Stomach smooth muscle (tissue), 2 donors: Measurements from ENCODE around the gene PLA2G4D.

ENCODE experiments used
- H3K27ac ChIP-seq: one replicate; pipeline ENCODE4 v1.7.0; 2013; ENCODE audit warnings: mild to moderate bottlenecking, low read length, inconsistent platforms
- H3K27me3 ChIP-seq, 2 donors: one replicate each; pipeline ENCODE4 v1.7.0; 2013; ENCODE audit warnings: low read length in 2 of 2; ENCODE audit not compliant: insufficient read depth in 2 of 2, control insufficient read depth in 1 of 2
- H3K36me3 ChIP-seq, 2 donors: one replicate each; pipeline ENCODE4 v1.7.0; 2013; ENCODE audit warnings: low read length in 2 of 2; ENCODE audit not compliant: control insufficient read depth in 2 of 2, insufficient read depth in 2 of 2
- H3K4me1 ChIP-seq: one replicate; pipeline ENCODE4 v1.7.0; 2013; ENCODE audit warnings: low read length; ENCODE audit not compliant: control insufficient read depth, insufficient read depth
- H3K4me3 ChIP-seq, 2 donors: one replicate each; pipeline ENCODE4 v1.7.0; 2013; ENCODE audit warnings: low read length in 2 of 2
- H3K9ac ChIP-seq, 2 donors: one replicate each; pipeline ENCODE4 v1.7.0; 2013; ENCODE audit warnings: low read length in 2 of 2, mild to moderate bottlenecking in 1 of 2
- H3K9me3 ChIP-seq, 2 donors: one replicate each; pipeline ENCODE4 v1.7.0; 2013; ENCODE audit warnings: low read length in 2 of 2; ENCODE audit not compliant: control insufficient read depth in 2 of 2
- donor health status: healthy.
- donor health status: Pancreatic carcinoma.

PLA2G4D gene

DNA sequence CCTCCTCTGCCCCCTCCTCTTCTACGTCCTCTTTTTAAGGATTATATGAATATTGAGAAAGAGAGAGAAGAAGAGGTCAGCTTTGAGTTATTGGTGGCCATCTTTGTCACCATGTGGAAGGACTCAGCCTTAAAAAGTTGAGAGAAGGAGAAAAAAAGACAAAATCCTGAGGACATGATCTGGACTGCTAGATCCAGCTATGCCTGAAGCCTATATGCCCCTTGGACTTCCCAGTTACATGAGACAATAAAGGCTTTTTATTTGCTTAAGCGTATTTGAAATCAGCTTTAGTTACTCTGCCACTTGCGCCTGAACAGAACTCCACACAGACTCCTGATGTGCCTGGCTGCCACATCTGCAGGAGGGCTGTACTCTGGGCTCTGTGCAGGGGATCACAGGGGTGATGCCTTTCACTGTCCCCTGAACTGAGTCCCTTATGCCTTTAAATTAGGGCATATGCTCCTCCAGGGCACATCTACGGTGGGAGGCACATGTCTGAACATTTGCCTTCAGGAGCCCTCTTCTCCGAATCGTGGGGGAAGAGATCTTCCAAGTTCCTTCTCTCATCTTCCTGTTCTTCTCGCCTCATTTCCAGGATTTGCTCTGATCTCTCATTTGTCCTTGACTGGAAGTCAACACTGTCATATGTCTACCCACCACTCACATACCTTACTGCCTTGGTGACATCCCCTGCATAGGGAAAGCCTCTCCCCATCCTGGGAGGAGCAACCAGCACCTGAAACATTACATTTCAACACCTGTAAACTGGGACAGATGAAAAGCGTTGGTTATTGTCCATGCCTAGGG is 59.5 kb downstream of the PLA2G4D start:
- Histone ChIP-seq H3K4me1 (no peaks in the 10 kb centered on the region), H3K27ac (no peak overlapping the region)

DNA sequence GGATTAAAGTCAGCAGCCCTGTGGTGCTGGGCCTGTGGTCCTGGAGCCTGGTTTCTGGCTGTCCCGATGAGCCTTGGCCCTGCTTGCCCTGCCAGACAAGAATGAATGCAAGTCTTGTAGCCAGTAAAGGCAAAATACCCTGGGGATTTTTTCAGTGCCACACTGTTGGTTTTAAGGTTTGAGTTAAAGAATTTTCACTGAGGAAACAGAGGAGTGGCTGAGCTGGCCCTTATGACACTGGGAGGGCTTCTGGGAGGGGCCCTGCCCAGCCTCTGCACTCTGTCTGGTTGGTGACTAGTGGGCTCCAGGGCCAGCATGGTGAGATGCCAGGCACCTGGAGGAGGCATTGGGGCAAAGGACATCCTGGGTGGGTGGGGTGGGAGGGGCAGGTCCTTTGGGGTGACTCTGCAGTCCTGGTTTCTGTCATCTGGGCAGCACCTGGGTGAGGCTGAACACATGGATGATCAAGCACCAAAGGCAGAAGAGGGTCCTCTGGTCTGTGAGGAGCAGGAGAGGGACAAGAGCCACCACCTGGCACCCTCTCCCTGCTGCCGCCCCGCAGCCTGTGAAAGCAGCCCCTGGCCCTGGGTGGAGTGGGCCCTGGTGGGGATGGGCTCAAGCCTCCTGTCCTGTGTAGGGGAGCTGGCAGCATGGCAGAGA is 61.0 kb downstream of the PLA2G4D start:
- no peak overlapping the region for H3K4me3 ChIP-seq
- H3K36me3 ChIP-seq: no peaks in the 10 kb centered on the region
- H3K9me3 ChIP-seq: peaks cover 0 to 2% of the 10 kb centered on the region in 2 donors
- H3K9ac ChIP-seq: no peak overlapping the region
- H3K27ac ChIP-seq: no peak overlapping the region
- H3K4me1 ChIP-seq: no peaks in the 10 kb centered on the region
- peaks cover 2 to 3% of the 10 kb centered on the region in 2 donors for H3K27me3 ChIP-seq

More for the DNA sequence above, 59.5 kb downstream of the PLA2G4D start:
- Histone ChIP-seq H3K36me3 (no peaks in the 10 kb centered on the region), H3K9me3 (peaks cover 0 to 2% of the 10 kb centered on the region in 2 donors), H3K4me3 (no peak overlapping the region), H3K27me3 (peaks cover 2 to 3% of the 10 kb centered on the region in 2 donors), H3K9ac (no peak overlapping the region)

DNA sequence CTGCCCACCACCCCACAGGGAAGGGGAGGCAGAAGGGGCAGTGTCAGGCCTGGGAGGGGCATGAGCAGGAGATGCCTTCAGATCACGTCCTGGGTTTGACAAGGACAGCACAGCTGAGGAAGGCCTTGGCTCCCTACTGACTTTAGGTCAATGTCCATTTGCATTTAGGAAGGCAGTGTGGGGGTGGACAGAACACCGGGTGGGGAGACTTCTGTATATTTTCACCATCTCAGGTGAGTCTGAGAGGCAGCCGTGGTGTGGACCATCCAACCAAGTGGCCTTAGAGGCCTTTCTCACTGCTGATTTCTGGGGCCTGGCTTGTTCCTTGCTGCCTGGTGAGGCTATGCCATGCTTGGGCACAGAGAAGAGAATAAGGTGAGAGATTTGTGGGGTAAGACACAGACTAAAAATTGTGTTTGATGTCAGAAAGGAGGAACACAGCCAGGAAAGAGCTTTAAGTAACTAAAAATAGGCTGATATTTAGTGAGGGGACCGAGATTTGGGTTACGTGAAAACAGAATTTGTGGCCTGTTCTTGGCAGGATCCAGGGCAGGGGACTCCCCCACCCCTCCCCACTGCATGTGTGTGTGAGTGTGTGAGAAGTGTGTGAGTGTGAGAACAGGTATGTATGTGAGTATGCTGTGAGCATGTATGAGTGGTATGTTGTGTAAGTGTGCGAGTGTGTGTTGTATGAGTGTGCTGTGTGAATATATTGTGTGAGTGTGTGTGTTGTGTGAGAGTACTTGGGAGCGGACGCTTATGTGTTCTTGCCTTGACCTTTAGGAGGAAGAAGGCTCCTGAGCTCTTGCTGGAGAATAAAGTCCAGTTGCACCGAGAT is 61.8 kb downstream of the PLA2G4D start:
- no peaks in the 10 kb centered on the region for H3K36me3 ChIP-seq
- no peak overlapping the region for H3K27ac ChIP-seq
- no peak overlapping the region for H3K9ac ChIP-seq
- H3K27me3 ChIP-seq: peaks cover under 1 to 1% of the 10 kb centered on the region in 2 donors
- peaks cover 0 to 2% of the 10 kb centered on the region in 2 donors for H3K9me3 ChIP-seq
- no peak overlapping the region for H3K4me3 ChIP-seq
- H3K4me1 ChIP-seq: no peaks in the 10 kb centered on the region

DNA sequence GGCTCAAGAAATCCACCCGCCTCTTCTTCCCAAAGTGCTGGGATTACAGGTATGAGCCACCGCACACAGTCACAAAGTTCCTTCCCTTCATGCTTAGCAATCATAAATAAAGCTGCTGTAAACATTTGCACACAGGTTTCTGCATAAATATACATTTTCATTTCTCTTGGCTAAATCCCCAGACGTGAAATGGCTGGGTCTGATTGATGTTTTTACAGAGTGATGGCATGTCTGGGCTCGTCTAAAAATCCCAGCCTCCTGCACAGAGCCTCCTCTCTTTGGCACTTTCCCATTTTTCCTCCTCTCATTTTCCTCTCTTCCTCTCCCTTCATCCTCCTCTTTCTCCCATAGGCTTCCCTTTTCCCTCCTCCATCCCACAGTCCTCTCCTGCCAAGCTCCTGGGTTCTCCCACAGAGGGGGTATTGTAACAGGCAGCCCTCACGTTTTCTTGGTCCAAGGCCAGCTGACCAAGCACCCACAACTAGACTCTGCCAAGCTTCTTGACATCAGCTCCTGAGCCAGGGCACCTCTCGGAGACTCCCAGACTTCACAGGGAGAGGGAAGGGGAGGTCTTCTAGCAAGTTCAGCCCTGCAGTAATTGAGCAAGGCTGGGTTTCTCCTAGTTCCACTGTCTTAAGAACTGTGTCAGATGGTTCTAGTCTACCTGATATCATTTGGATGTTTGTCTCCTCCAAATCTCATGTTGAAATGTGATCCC is 63.0 kb downstream of the PLA2G4D start:
- H3K27me3 ChIP-seq: no peaks in the 10 kb centered on the region
- H3K9me3 ChIP-seq: peaks cover 0 to 2% of the 10 kb centered on the region in 2 donors
- H3K4me3 ChIP-seq: no peak overlapping the region
- no peak overlapping the region for H3K27ac ChIP-seq
- H3K4me1 ChIP-seq: no peaks in the 10 kb centered on the region
- H3K36me3 ChIP-seq: no peaks in the 10 kb centered on the region
- no peak overlapping the region for H3K9ac ChIP-seq

DNA sequence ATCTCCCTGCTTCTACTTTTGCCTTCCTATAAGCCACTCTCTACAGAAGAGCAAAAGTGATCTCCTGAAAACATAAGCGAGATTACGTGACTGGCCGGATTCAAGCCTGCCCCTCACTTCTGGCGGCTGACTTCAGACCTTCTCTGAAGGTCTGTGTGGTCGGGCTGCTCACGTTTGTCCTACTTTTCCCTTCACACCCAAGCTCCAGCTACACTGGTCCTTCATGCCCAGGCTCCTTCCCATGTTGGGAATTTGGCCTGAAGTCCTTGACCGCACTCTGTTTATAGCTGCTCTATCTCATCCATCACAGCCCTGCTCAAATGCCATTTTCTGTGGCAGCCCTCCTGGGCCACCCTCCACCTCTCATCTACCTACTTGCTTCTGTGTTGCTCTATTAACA is 66.8 kb downstream of the PLA2G4D start:
- Histone ChIP-seq H3K27me3 (peaks cover 0 to 2% of the 10 kb centered on the region in 2 donors), H3K27ac (no peak overlapping the region), H3K4me3 (no peak overlapping the region), H3K36me3 (no peaks in the 10 kb centered on the region), H3K9ac (no peak overlapping the region), H3K4me1 (no peaks in the 10 kb centered on the region), H3K9me3 (peaks cover 0 to 2% of the 10 kb centered on the region in 2 donors)

GRCh38 chr15:42024303-42024702 is 70.1 kb downstream of the PLA2G4D start:
- Histone ChIP-seq H3K27ac (no peak overlapping the region), H3K9ac (no peak overlapping the region), H3K4me3 (no peak overlapping the region), H3K36me3 (no peaks in the 10 kb centered on the region), H3K27me3 (peaks cover 0 to 2% of the 10 kb centered on the region in 2 donors), H3K9me3 (no peaks in the 10 kb centered on the region), H3K4me1 (no peaks in the 10 kb centered on the region)

- H3K9ac ChIP-seq: no peak overlapping the region
- no peak overlapping the region for H3K27ac ChIP-seq
- no peaks in the 10 kb centered on the region for H3K36me3 ChIP-seq
- H3K4me1 ChIP-seq: no peaks in the 10 kb centered on the region
- H3K27me3 ChIP-seq: peaks cover 0 to 2% of the 10 kb centered on the region in 2 donors
- H3K4me3 ChIP-seq: no peak overlapping the region
- no peaks in the 10 kb centered on the region for H3K9me3 ChIP-seq
Observed at GRCh38 chr15:42021593-42021992, 72.8 kb downstream of the PLA2G4D start.

DNA sequence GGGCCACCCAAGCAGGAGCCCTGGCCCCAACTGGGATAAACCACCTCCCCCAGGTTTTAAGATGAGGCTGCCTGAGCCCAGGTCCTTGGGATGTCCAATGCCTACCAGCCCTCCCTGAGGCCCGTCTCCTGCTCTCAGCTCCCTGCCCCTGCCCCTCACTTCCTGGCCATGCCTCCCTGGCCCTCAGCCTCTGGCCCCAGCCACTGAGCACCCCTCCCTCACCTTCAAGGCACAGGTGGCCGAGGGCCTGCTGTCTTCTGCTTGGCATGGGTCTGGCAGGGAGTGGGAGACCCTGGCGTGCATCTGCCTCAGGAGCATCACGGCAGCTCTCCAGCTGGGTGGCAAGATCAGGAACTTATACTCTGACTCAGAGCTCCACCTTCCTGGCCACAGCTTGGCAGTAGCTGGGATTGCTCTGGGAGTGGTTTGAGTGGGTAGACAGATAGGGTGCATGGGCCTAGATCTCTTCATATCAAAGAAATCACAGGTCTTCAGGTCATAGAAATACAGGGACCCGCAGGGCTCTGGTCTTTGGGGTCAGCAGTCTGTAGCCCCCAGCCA is 73.6 kb downstream of the PLA2G4D start, which contains the start of gene PLA2G4E:
PLA2G4E (minus strand) TSS at position 330 of the 561 bp plus-strand sequence; CDS start at position 318, 12 bp downstream.
- Histone ChIP-seq H3K27ac (no peak within 1 kb of the TSS), H3K36me3 (no peaks in the 10 kb centered on the region), H3K9ac (no peak within 1 kb of the TSS), H3K4me1 (no peaks in the 10 kb centered on the region), H3K4me3 (no peak within 1 kb of the TSS), H3K9me3 (no peaks in the 10 kb centered on the region), H3K27me3 (peaks cover 0 to 2% of the 10 kb centered on the region in 2 donors)

DNA sequence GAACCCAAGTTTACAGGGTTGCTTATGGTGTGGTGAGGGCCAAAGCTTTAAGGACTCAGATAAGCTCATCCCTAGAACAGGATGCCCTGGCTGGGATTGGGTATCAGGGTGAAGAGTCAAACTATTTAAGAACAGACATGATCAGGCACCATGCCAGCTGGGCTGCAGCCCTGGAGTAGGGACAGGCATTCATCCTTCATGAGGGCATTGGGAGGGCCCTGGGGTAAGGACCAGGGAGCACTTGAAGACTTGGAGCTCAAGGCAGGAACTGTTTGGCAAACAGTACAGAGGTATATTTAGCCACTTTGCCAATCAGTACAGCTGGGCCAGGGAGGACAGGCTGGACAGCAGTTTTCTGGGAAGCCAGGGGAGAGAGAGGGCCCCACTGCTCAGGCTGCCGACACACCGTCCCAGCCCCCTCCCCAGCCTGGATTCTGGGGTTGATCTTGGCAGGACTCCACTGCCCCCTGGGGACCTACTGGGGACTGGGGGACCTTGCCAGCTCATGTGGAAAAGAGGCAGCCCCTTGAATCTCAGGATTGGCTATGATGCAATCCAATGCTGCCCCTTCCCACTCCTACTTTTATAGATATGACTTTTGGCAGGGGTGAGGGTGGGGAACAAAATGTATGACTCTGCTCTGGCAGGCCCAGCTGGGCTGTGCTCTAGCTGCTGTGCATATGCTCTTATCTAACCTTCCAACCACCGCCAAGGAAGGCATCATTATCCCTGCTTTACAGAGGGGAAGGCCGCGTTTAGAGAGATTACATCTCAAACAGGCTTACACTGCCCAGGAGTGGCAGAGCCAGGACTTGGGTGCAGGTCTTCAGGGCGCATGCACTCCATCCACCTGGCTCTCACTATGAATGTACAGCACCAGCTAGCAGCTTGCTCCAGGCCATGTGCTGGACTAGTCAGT is 75.8 kb downstream of the PLA2G4D start:
- Histone ChIP-seq H3K4me1 (no peaks in the 10 kb centered on the region), H3K27ac (no peak overlapping the region), H3K9ac (no peak overlapping the region), H3K9me3 (no peaks in the 10 kb centered on the region), H3K27me3 (peaks cover 0 to 2% of the 10 kb centered on the region in 2 donors), H3K36me3 (no peaks in the 10 kb centered on the region), H3K4me3 (no peak overlapping the region)
